K562 (cell line): ENCODE data around the gene RNF180. TPM values are rescaled to one million over a fixed set of nuclear protein-coding genes. Genes with fewer than 3 reads are reported as not detected.

Source experiments
- ATAC-seq: fragments of 200-7000 bp; cut with Tn5 transposase; 3 replicates; pipeline ENCODE4 v1.9.1; 2020; ENCODE audit warnings: moderate library complexity
- BruUV-seq: library from RNA; stranded (reverse); fragments of 400-500 nt; replicated peaks from 2 replicates; lab custom pipeline; 2021; lab: Mats Ljungman, UMichigan
- CTCF ChIA-PET: fragments of 300-600 bp; formaldehyde crosslinking; extraction: SDS; loops from one replicate; lab custom pipeline; 2021; ENCODE audit warnings: low intra/inter-chr PET ratio; lab: Yijun Ruan, JAX
- POLR2A ChIA-PET: fragments of 300-600, 350-650 bp; sonication (Branson Sonifier 250); formaldehyde crosslinking; extraction: SDS; loops from one replicate; lab custom pipeline; 2021; ENCODE audit warnings: antibody characterized with exemption, inconsistent platforms; lab: Yijun Ruan, JAX
- DNase-seq, 4 experiments: peaks; one replicate each; pipeline versions ENCODE4 v3.0.0 to v3.0.0-alpha.2; 2011 to 2018; ENCODE audit warnings: low spot score in 3 of 4, mixed read lengths in 3 of 4; ENCODE audit errors: extremely low read depth in 1 of 4
- FAIRE-seq: peaks from 2 replicates; lab custom pipeline; 2011; peaks lifted over from hg19 to GRCh38; lab: Jason Lieb, UNC
- H2AFZ ChIP-seq: 2 replicates; pipeline ENCODE4 v1.6.0; 2011; ENCODE audit warnings: low read depth, low read length, control low read depth, inconsistent platforms
- H3K27ac ChIP-seq: fragments of 200-600 bp; 3 replicates; pipeline ENCODE4 v1.8.0; 2011; ENCODE audit warnings: low read depth, mild to moderate bottlenecking, control low read depth, inconsistent platforms, low read length, moderate library complexity, mixed read lengths; ENCODE audit errors: extremely low read depth
- H3K27me3 ChIP-seq, 2 experiments: fragments of 300-600 bp in 1 of 2; 2 replicates in 1 of 2; 3 replicates in 1 of 2; pipeline versions ENCODE4 v1.6.0 to v1.8.0; 2011; ENCODE audit warnings: inconsistent platforms in 2 of 2, low read length in 2 of 2, mild to moderate bottlenecking in 1 of 2, mixed read lengths in 1 of 2, moderate library complexity in 1 of 2; ENCODE audit not compliant: control insufficient read depth in 2 of 2, insufficient read depth in 2 of 2
- H3K36me3 ChIP-seq: fragments of 300-600 bp; 3 replicates; pipeline ENCODE4 v1.8.0; 2011; ENCODE audit warnings: mild to moderate bottlenecking, low read length, inconsistent platforms; ENCODE audit not compliant: control insufficient read depth, insufficient read depth
- H3K4me1 ChIP-seq, 2 experiments: fragments of 200-600 bp in 1 of 2; replicated peaks in 1 of 2; 2 replicates in 1 of 2; 3 replicates in 1 of 2; pipeline versions ENCODE4 v1.5.1 to v1.8.0; 2011; ENCODE audit warnings: inconsistent platforms in 2 of 2, low read length in 2 of 2, mild to moderate bottlenecking in 1 of 2, mixed read lengths in 1 of 2, moderate library complexity in 1 of 2; ENCODE audit not compliant: control insufficient read depth in 2 of 2, insufficient read depth in 2 of 2
- H3K4me2 ChIP-seq: 2 replicates; pipeline ENCODE4 v1.6.1; 2011; ENCODE audit warnings: low read length, control low read depth, inconsistent platforms, mixed read lengths; ENCODE audit not compliant: insufficient read depth
- H3K4me3 ChIP-seq: fragments of 200-600 bp; sonication (generic), shearing (Covaris generic); 2 replicates; pipeline ENCODE4 v1.5.1; 2016; ENCODE audit warnings: control low read depth, inconsistent platforms
- H3K79me2 ChIP-seq: fragments of 200-600 bp; 3 replicates; pipeline ENCODE4 v1.8.0; 2011; ENCODE audit warnings: low read length, inconsistent platforms; ENCODE audit not compliant: control insufficient read depth, insufficient read depth
- H3K9ac ChIP-seq, 2 experiments: 2 replicates each; pipeline versions ENCODE4 v1.6.0 to v1.6.1; 2011; ENCODE audit warnings: low read depth in 2 of 2, low read length in 2 of 2, control low read depth in 1 of 2, inconsistent platforms in 1 of 2, mild to moderate bottlenecking in 1 of 2, mixed read lengths in 1 of 2; ENCODE audit not compliant: insufficient read depth in 1 of 2
- H3K9me1 ChIP-seq: one replicate; pipeline ENCODE4 v1.6.0; 2011; ENCODE audit warnings: inconsistent platforms, mild to moderate bottlenecking, low read length, moderate library complexity; ENCODE audit not compliant: control insufficient read depth, insufficient read depth
- H3K9me3 ChIP-seq: replicated peaks from 2 replicates; pipeline ENCODE4 v1.5.1; 2011; ENCODE audit warnings: low read depth, low read length, inconsistent platforms; ENCODE audit not compliant: control insufficient read depth, insufficient read depth
- H4K20me1 ChIP-seq: replicated peaks from 2 replicates; pipeline ENCODE4 v1.6.1; 2011; ENCODE audit warnings: low read length, inconsistent platforms, mixed read lengths; ENCODE audit not compliant: control insufficient read depth, insufficient read depth
- CAMTA2 ChIP-seq: fragments of 250-450 bp; sonication (Bioruptor Pico); conservative IDR thresholded peaks from 2 replicates; pipeline ENCODE4 v1.5.1; 2022
- CC2D1A ChIP-seq: fragments of 450-650 bp; IDR thresholded peaks from 2 replicates; pipeline ENCODE4 v1.6.1; 2017; ENCODE audit warnings: mild to moderate bottlenecking
- CHCHD3 ChIP-seq: fragments of 250-450 bp; sonication (Bioruptor Pico); IDR thresholded peaks from 2 replicates; pipeline ENCODE4 v2.1.2; 2022; ENCODE audit warnings: mild to moderate bottlenecking
- FIP1L1 ChIP-seq: fragments of 200-400 bp; formaldehyde crosslinking; IDR thresholded peaks from 2 replicates; pipeline ENCODE4 v1.6.1; 2018; ENCODE audit warnings: mild to moderate bottlenecking, low read depth, low read length; ENCODE audit not compliant: poor library complexity, severe bottlenecking
- MAFG ChIP-seq: fragments of 450-650 bp; conservative IDR thresholded peaks from 2 replicates; pipeline ENCODE4 v1.6.1; 2016; ENCODE audit warnings: missing genetic modification characterization, missing compliant biosample characterization
- NR2F6 ChIP-seq: fragments of 450-650 bp; formaldehyde crosslinking; IDR thresholded peaks from 2 replicates; pipeline ENCODE4 v1.4.0; 2020; ENCODE audit warnings: mild to moderate bottlenecking
- POLR2G ChIP-seq: fragments of 200-400 bp; formaldehyde crosslinking; IDR thresholded peaks from 2 replicates; pipeline ENCODE4 v1.6.1; 2017; ENCODE audit warnings: low read depth, mild to moderate bottlenecking, antibody characterized with exemption, low read length, moderate library complexity
- TOE1 ChIP-seq, 2 experiments: fragments of 450-650 bp in 1 of 2; sonication (generic) in 1 of 2; formaldehyde crosslinking in 1 of 2; IDR thresholded peaks; 2 replicates each; pipeline versions ENCODE4 v1.7.1 to v1.8.0; 2016 to 2022; ENCODE audit warnings: borderline replicate concordance in 2 of 2, mild to moderate bottlenecking in 2 of 2, antibody characterized with exemption in 1 of 2, inconsistent platforms in 1 of 2, low read depth in 1 of 2, missing genetic modification reagents in 1 of 2, moderate library complexity in 1 of 2
- ZNF431 ChIP-seq: sonication (generic); formaldehyde crosslinking; IDR thresholded peaks from 2 replicates; pipeline ENCODE4 v1.8.0; 2022; ENCODE audit warnings: mild to moderate bottlenecking, missing genetic modification reagents
- WGBS: fragments of 100-300 bp; shearing (Covaris generic); methylation state at CpG from one replicate; pipeline ENCODE4 v1.1.6; 2016; ENCODE audit warnings: low coverage, mixed read lengths; ENCODE audit not compliant: insufficient coverage; ENCODE audit errors: missing lambda C conversion rate; 5-methylcytosine and 5-hydroxymethylcytosine counted together
- in situ Hi-C: fragments of 300-500 bp; cut with MboI; formaldehyde crosslinking; loops from 4 replicates; pipeline ENCODE4 v1.15.0; 2018; ENCODE audit warnings: inconsistent platforms, mixed read lengths
- intact Hi-C: fragments of 100-400 bp; cut with micrococcal nuclease; formaldehyde crosslinking; loops from 2 replicates; pipeline ENCODE4 v1.14.2; 2022
- polyA plus RNA-seq, 8 experiments: library from polyadenylated mRNA; depleted of rRNA in 4 of 8; stranded (reverse) in 5 of 8; unstranded in 3 of 8; fragments of >200 nt; fragmentation: Nextera tagmentation in 2 of 8; fragmentation: Illumina TruSeq in 1 of 8; extraction: Ambion mirVana in 2 of 8; extraction: Trizol in 1 of 8; gene quantifications; 2 replicates each; pipeline versions ENCODE4 v1.2.1 to v1.2.3, GENCODE V29; 2011 to 2014; ENCODE audit warnings: inconsistent platforms in 1 of 8, missing spikeins in 1 of 8
- total RNA-seq, 7 experiments: library from RNA; depleted of rRNA in 6 of 7; stranded (reverse); fragments of >200 nt in 6 of 7; fragmentation: Illumina TruSeq in 2 of 7; extraction: Trizol in 2 of 7; gene quantifications; 2 replicates each; pipeline versions ENCODE4 v1.2.1 to v1.2.3, GENCODE V29; 2011 to 2021; ENCODE audit warnings: low replicate concordance in 1 of 7
- TF ChIP-seq, protein P1 (sequence below): sonication (generic); formaldehyde crosslinking; IDR thresholded peaks from 2 replicates; pipeline ENCODE4 v1.9.0; 2022; ENCODE audit warnings: mild to moderate bottlenecking, missing genetic modification reagents
- TF ChIP-seq, protein P2 (sequence below): fragments of 450-650 bp; IDR thresholded peaks from 2 replicates; pipeline ENCODE4 v1.6.1; 2016; ENCODE audit warnings: low read depth, mild to moderate bottlenecking, moderate library complexity
- TF ChIP-seq, protein P3 (sequence below), 3 experiments: IDR thresholded peaks in 2 of 3; conservative IDR thresholded peaks in 1 of 3; 2 replicates each; pipeline ENCODE4 v1.5.1; 2011 to 2012; ENCODE audit warnings: low read length in 3 of 3, mild to moderate bottlenecking in 3 of 3, control low read depth in 2 of 3, improper control_type of control experiment in 1 of 3, inconsistent platforms in 1 of 3, low read depth in 1 of 3, mixed read lengths in 1 of 3, moderate library complexity in 1 of 3; ENCODE audit not compliant: insufficient read depth in 2 of 3
- TF ChIP-seq, protein P4 (sequence below): fragments of 450-650 bp; IDR thresholded peaks from 2 replicates; pipeline ENCODE4 v1.6.1; 2017; ENCODE audit warnings: mild to moderate bottlenecking, moderate library complexity

The RNF180 gene
- total and polyA plus RNA-seq, 9 of the 15 experiments (the other 6 are each of a cell fraction or from before 2014, with no cell fraction given) = 0.05 TPM; not detected in 8

DNA sequence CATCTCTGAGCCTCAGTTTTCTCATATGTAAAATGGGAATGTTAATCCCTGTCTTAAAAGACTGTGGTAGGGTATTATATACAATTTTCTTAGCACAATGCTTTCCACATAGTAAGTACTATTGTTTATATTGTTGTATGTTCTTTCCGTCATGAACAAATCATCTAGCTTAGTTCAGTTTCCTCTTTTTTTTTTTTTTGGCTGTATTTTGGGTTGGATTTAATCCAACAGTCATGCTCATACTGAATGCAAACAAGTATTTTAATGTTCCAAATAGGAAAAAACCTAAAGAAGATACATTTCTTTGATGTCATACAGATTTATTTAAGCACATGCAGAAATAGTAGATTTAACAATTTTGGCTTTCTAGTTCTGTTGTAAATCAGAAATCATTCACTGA is 95.1 kb downstream of the RNF180 start:
- TF ChIP-seq FIP1L1 = no peak
- TF ChIP-seq, protein P1, sequence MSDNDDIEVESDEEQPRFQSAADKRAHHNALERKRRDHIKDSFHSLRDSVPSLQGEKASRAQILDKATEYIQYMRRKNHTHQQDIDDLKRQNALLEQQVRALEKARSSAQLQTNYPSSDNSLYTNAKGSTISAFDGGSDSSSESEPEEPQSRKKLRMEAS (CRISPR knock-in tag) = no peak
- TF ChIP-seq, protein P2, sequence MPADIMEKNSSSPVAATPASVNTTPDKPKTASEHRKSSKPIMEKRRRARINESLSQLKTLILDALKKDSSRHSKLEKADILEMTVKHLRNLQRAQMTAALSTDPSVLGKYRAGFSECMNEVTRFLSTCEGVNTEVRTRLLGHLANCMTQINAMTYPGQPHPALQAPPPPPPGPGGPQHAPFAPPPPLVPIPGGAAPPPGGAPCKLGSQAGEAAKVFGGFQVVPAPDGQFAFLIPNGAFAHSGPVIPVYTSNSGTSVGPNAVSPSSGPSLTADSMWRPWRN = no peak
- TF ChIP-seq ZNF431 = no peak
- TF ChIP-seq CC2D1A = no peak
- TF ChIP-seq POLR2G = no peak
- TF ChIP-seq CHCHD3 (CRISPR knock-in tag) = no peak
- TF ChIP-seq NR2F6 (CRISPR knock-in tag) = no peak
- TF ChIP-seq, protein P3, sequence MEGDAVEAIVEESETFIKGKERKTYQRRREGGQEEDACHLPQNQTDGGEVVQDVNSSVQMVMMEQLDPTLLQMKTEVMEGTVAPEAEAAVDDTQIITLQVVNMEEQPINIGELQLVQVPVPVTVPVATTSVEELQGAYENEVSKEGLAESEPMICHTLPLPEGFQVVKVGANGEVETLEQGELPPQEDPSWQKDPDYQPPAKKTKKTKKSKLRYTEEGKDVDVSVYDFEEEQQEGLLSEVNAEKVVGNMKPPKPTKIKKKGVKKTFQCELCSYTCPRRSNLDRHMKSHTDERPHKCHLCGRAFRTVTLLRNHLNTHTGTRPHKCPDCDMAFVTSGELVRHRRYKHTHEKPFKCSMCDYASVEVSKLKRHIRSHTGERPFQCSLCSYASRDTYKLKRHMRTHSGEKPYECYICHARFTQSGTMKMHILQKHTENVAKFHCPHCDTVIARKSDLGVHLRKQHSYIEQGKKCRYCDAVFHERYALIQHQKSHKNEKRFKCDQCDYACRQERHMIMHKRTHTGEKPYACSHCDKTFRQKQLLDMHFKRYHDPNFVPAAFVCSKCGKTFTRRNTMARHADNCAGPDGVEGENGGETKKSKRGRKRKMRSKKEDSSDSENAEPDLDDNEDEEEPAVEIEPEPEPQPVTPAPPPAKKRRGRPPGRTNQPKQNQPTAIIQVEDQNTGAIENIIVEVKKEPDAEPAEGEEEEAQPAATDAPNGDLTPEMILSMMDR (IDR thresholded peaks at IDR 0.05 in 2 of 3, conservative IDR thresholded peaks at IDR 0.05 in 1 of 3; ENCODE audit: insufficient read depth in 2 of 3, low read depth in 1 of 3, low read length in 3 of 3) = no peak
- no peak for TF ChIP-seq MAFG (tag)
- TF ChIP-seq, protein P4, sequence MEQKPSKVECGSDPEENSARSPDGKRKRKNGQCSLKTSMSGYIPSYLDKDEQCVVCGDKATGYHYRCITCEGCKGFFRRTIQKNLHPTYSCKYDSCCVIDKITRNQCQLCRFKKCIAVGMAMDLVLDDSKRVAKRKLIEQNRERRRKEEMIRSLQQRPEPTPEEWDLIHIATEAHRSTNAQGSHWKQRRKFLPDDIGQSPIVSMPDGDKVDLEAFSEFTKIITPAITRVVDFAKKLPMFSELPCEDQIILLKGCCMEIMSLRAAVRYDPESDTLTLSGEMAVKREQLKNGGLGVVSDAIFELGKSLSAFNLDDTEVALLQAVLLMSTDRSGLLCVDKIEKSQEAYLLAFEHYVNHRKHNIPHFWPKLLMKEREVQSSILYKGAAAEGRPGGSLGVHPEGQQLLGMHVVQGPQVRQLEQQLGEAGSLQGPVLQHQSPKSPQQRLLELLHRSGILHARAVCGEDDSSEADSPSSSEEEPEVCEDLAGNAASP = no peak
- TF ChIP-seq TOE1 (IDR thresholded peaks at IDR 0.05; ENCODE audit: borderline replicate concordance) = no peak
- no peak for TF ChIP-seq TOE1 (CRISPR knock-in tag; IDR thresholded peaks at IDR 0.05; ENCODE audit: borderline replicate concordance, low read depth)
- TF ChIP-seq CAMTA2 (CRISPR knock-in tag) = no peak
- Histone ChIP-seq H3K4me1 (no peaks in the 10 kb centered on the region), H3K4me2 (no peak overlapping the region), H3K4me3 (no peak overlapping the region), H2AFZ (no peak overlapping the region), H3K27me3 (no peaks in the 10 kb centered on the region), H3K9me3 (no peaks in the 10 kb centered on the region), H3K79me2 (no peaks in the 10 kb centered on the region), H3K9ac (no peak overlapping the region), H3K27ac (no peak overlapping the region), H3K36me3 (no peaks in the 10 kb centered on the region), H4K20me1 (no peaks in the 10 kb centered on the region), H3K9me1 (no peaks in the 10 kb centered on the region)
- WGBS = 0% methylated on average over 1 of the region's 1 CpG
- DNase-seq (no peak), FAIRE-seq (no peak), ATAC-seq (no peak)
- intact Hi-C loops (no loop called here), in situ Hi-C loops (no loop called here)
- CTCF ChIA-PET = no interaction called here
- no TSS peak for BruUV-seq
- POLR2A ChIA-PET = no interaction called here
